HG03520 (cell line): ENCODE data around the gene CNGB1.
"Not testable (repeated sequence)": the region's sequence is repeated elsewhere in the genome, so short reads cannot be mapped to it uniquely, and the experiment has no call there.

ENCODE experiments used
- ATAC-seq: cut with Tn5 transposase; IDR thresholded peaks from one replicate; pipeline ENCODE4 v1.9.1; 2021; ENCODE audit warnings: mild to moderate bottlenecking, moderate library complexity; ENCODE audit not compliant: unreplicated experiment

CNGB1 gene

GRCh38 chr16:57866529-57866918, 104.4 kb downstream of the CNGB1 start:
- ATAC-seq = no peak

- no peak for ATAC-seq
Measured at GRCh38 chr16:57865746-57866528, 105.0 kb downstream of the CNGB1 start.

GRCh38 chr16:57863434-57864160, 107.3 kb downstream of the CNGB1 start:
- no peak for ATAC-seq

- ATAC-seq = no peak
Measured at GRCh38 chr16:57862698-57863433, 108.1 kb downstream of the CNGB1 start.

GRCh38 chr16:57859331-57859730, 111.6 kb downstream of the CNGB1 start:
- no peak for ATAC-seq

GRCh38 chr16:57858635-57859034, 112.3 kb downstream of the CNGB1 start:
- ATAC-seq = no peak

- not testable (repeated sequence) for ATAC-seq
Measured at GRCh38 chr16:57857991-57858390, 112.9 kb downstream of the CNGB1 start.

- no peak for ATAC-seq
Measured at GRCh38 chr16:57855188-57855587, 115.7 kb downstream of the CNGB1 start.

GRCh38 chr16:57852189-57852588, 118.7 kb downstream of the CNGB1 start:
- no peak for ATAC-seq

GRCh38 chr16:57848181-57848580, 122.7 kb downstream of the CNGB1 start:
- ATAC-seq = no peak

GRCh38 chr16:57846931-57847330, 124.0 kb downstream of the CNGB1 start:
- not testable (repeated sequence) for ATAC-seq

- no peak for ATAC-seq
Measured at GRCh38 chr16:57846078-57846697, 124.7 kb downstream of the CNGB1 start.

- no peak for ATAC-seq
Measured at GRCh38 chr16:57845115-57845514, 125.8 kb downstream of the CNGB1 start.

GRCh38 chr16:57844416-57845030, 126.4 kb downstream of the CNGB1 start:
- ATAC-seq = no peak

- ATAC-seq = no peak
Measured at GRCh38 chr16:57843400-57843799, 127.5 kb downstream of the CNGB1 start.

- no peak for ATAC-seq
Measured at GRCh38 chr16:57842601-57843000, 128.3 kb downstream of the CNGB1 start.

GRCh38 chr16:57840833-57841232, 130.1 kb downstream of the CNGB1 start:
- ATAC-seq = no peak

- ATAC-seq = no peak
Measured at GRCh38 chr16:57838161-57838560, 132.8 kb downstream of the CNGB1 start.

GRCh38 chr16:57837305-57838125, 133.4 kb downstream of the CNGB1 start:
- no peak for ATAC-seq

GRCh38 chr16:57835439-57835838, 135.5 kb downstream of the CNGB1 start:
- ATAC-seq = not testable (repeated sequence)
